Measurements from ENCODE around the gene USP35.
"Not testable (repeated sequence)": the region's sequence is repeated elsewhere in the genome, so short reads cannot be mapped to it uniquely, and the experiment has no call there.

USP35 gene

DNA sequence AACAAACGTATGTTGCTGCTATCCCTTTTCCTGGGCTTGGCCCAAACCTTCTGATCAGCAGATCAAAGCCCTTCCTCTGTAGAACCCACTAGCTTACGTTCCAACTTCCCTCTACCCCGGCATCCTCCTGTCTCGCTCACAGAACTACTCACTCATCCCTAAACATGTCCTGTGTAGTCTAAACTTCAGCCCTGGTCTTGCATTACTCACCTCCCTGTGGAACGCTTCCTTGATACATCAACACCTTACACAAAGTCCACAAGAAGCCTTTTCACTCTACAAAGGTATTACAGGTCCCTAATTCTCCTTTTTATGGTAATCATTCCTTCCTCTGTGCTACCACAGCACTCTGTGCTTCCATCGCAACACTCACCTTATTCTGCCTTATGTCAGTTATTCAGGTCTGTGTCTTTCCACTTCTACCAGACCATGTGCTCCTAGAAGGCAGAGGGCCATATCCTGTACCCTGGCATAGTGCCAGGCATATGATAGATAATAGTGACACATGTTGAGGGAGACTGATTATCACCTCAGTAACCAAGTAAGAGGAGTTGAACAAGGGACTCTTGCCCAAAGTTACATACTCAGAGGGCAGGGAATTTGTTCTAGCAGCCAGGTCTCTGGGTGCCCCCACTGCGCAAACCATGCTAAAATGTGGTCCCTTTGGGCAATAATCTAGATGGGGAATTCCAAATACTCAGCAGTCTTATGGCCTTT, 41.6 kb downstream of the USP35 start:
- no peak for DNase-seq (ENCODE audit: low read depth in 2 of 2)

DNA sequence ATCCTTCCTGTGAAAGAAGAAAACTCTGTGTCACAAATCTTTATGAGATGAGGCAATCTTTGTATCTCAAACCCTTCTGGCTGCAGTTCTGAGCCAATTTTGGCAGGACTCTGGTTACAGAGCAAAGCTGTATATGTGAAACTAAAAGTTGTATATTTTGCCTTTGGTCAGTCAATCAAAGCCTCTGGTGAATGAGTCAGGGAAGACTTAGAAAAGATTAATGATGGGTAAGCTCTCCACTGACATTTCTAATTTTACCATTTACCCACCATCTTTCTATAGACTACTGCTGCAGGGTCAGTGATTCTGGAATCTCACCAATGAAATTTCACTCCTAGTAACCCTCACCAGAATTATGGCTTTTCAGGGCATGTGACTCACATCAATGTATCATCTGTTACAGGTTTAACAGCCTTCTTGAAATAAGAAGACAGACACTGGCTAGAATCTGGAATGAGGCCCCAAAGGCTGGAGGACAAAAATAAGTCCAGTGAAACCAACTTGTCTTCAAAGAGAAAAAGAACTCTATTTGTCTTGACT, 43.3 kb downstream of the USP35 start:
- DNase-seq (ENCODE audit: low read depth in 2 of 2) = peak; percentile 61 to 71

DNA sequence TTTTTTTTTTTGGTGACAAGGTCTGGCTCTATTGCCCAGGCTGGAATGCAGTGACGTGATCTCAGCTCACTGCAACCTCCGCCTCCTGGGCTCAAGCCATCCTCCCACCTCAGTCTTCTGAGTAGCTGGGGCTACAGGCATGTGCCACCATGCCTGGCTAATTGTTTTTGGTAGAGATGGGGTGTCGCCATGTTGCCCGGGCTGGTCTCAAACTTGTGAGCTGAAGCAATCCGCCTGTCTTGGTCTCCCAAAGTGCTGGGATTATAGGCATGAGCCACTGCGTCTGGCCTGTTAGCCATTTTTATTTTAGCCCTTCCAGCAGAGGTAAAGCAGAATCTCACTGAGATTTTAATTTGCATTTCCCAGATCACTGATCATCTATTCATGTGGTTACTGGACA, 44.3 kb downstream of the USP35 start:
- DNase-seq (ENCODE audit: low read depth in 2 of 2) = not testable (repeated sequence)

DNA sequence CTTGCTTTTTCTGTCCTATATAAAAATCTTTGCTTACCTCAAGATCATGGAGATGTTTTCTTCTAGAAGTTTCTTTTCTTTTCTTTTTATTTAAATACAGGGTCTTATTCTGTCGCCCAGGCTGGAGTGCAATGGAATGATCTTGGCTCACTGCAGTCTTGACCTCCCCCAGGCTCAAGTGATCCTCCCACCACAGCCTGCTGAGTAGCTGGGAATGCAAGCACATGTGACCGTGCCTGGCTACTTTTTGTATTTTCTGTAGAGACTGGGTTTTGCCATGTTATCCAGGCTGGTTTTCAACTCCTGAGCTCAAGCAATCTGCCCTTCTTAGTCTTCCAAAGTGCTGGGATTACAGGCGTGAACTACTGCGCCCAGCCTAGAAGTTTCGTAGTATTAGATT, 45.3 kb downstream of the USP35 start:
- DNase-seq (ENCODE audit: low read depth in 2 of 2) = no peak

DNA sequence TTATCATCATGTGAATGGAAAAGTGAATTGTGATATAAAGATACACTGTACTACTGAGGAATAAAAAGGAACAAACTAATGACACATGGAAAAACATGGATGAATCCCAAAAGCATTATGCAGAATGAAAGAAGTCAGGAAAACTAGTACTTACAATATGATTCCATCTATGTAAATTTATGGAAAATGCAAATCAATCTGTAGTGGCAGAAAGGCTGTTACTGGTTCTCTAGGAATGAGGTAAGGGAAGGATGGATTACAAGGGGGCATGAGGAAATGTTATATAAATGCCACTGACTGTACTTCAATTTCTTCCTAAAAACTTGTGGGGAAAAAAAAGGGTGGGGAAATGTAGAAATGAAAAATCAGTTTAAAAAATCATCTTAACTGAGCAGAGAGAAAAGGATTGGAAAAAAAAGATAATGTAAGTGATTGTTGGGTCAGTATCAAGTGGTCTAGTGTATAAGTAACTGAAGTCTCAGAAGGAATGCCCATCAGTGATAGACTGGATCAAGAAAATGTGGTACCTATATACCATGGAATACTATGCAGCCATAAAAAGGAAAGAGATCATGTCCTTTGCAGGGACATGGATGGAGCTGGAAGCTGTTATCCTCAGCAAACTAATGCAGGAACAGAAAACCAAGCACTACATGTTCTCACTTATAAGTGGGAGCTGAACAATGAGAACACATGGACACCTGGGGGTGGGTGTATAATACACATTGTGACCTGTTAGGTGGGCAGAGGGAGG, 48.8 kb downstream of the USP35 start:
- no peak for DNase-seq (ENCODE audit: low read depth in 2 of 2)

DNA sequence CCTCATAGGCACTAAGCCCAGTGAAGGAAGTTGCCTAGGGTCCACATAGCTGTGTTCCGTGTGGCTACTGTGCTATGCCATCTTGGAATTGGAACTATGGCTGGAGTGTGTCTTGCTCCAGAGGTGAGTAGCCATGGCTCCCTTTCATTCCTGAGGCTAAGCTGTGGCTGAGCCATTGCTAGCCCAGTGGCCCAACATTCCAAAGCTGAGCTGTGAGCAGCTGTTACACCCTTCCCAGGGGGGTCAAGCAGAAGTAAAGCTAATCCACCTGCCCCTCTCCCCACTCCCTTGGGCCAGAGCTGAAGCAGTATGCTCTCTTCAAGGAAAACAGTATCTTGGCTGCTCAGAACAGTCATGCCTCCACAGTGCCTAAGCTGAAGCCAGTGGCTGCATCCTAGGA, 51.1 kb downstream of the USP35 start:
- no peak for DNase-seq (ENCODE audit: low read depth in 2 of 2)

DNA sequence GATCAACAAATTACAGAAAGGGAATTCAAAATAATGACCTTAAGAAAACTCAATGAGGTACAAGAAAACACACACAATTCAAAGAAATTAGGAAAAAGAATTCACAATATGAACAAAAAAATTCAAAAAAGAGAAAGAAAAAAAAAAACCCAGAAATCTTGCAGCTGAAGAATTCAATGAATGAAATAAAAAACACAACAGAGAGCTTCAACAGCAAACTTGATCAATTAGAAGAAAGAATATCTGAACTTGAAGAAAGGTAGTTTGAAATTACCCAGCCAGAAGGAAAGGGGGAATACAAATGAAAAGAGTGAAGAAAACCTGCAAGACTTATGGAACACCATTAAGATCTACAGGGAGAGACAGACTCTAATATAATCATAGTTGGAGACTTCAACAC, 52.8 kb downstream of the USP35 start:
- no peak for DNase-seq (ENCODE audit: low read depth in 2 of 2)

DNA sequence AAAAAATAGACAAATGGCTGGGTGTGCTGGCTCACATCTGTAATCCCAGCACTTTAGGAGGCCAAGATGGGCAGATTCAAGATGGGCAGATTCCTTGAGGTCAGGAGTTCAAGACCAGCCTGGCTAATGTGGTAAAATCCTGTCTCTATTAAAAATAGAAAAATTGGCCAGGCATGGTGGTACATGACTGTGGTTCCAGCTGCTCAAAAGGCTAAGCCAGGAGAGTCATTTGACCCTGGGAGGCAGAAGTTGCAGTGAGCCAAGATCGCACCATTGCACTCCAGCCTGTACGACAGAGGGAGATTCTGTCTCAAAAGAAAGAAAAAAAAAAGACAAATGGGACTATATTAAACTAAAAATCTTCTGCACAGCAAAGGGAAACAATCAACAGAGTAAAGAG, 55.4 kb downstream of the USP35 start:
- DNase-seq (ENCODE audit: low read depth in 2 of 2) = no peak

DNA sequence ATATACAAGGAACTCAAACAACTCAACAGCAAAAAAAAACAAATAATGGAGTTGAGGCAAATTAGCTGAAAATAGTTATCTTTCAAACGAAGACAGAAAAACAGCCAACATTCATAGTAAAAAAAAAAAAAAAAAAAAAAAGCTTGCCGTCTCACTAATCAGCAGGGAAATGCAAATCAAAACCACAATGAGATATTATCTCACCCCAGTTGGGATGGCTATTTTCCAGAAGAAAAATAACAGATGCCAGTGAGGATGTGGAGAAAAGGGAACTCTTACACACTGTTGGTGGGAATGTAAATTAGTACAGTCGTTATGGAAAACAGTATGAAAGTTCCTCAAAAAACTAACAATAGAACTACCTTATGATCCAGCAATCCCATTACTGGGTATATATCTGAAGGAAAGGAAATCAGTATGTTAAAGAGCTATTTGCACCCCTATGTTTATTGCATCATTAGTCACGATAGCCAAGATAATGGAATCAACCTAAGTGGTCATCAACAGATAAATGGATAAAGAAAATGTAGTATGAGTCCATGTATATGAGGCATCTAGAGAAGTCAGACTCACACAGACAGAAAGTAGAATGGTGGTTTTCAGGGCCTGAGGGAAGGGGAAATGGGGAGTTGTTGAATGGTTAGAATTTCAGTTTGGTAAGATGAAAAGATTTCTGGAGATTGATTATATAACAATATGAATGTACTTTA, 56.0 kb downstream of the USP35 start:
- peak in 1 of 2 experiments; percentile 25 for DNase-seq (ENCODE audit: low read depth in 2 of 2)

DNA sequence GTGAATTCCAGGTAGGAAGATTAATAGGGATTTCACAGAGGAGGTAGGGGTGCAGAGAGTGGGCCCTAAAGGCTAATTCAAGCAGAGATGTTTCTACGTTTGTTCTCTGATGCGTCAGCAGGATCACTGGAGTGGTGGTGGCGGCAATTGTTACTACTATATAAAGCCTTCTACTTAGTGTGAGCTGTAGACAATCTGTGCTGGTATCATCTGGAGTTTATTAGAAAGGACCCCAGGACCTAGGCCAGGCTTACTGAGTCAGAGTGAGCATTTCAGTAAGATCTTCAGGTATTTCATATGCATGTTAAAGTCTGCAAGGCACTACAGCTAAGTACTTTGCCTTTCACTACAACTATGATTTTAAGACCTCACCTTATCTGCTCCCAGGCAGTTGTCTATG, 59.5 kb downstream of the USP35 start:
- peak; percentile 60 to 74 for DNase-seq (ENCODE audit: low read depth in 2 of 2)

DNA sequence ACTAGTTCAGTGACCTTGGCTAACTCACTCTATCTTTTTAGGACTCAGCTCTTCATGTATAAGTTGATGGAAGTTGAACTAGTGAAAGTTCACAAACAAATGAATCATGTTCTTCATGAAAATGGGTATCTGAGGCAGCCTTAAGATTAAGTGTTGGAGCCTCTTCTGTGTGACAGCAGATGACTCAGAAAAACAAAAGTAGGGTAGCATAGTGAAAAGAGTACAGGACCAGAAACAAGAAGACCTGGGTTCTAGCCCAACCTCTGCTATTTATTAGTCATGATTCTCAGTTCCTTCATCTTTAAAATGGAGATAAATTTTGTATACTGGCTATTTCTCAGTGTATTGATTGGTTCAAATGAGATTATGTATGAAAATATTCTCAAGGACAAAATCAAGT, 60.2 kb downstream of the USP35 start:
- no peak for DNase-seq (ENCODE audit: low read depth in 2 of 2)

DNA sequence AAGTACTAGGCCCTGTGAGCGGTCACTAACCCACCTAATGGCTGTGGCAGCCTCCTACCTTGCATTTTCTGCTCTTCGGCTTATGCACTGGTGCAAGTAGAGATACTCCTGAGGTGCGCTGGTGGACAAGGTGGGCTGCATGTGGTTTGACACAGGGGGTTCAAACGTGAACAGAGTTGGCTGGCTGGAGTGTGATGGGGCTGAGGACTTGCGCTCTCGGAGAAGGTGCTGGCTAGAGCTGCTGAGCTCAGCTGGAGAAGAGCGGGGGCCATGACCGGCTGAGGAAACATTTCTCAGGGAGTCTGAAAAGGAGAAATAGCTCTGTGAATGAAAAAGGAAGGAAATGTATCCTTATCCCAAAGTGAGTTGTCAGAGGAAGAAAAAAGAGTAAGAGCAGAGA, 61.4 kb downstream of the USP35 start:
- DNase-seq (ENCODE audit: low read depth in 2 of 2) = no peak

DNA sequence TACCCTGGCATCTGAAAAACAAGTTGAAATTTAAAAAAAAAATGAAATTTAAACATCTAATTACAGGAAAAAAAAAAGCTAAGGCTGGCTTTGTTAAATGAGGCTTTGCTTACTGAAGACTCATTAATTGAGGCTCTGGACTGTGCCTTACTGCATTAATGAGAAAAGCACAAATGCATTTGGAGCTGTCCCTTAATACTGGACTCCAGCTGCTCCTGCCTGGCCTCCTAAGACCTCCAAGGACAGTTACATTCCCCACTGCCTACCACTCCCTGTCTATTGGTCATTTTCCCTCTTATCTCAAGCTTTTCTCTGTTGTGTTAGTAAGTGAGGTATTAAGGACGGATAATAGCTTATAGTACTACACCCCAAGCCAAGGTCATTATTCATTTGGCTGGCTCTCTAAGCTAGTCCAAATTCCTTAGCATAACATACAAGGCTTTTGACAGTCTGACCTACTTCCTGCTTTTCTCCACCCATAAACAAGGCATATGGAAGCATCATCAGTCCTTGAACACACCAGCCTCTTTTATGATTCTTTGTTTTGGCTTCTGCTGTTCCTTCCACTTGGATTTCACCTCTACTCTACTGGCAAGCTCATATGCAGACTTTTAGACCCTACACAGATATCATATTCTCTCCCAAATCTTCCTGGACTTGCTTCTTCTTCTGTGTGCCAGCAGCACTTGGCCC, 62.5 kb downstream of the USP35 start:
- no peak for DNase-seq (ENCODE audit: low read depth in 2 of 2)

DNA sequence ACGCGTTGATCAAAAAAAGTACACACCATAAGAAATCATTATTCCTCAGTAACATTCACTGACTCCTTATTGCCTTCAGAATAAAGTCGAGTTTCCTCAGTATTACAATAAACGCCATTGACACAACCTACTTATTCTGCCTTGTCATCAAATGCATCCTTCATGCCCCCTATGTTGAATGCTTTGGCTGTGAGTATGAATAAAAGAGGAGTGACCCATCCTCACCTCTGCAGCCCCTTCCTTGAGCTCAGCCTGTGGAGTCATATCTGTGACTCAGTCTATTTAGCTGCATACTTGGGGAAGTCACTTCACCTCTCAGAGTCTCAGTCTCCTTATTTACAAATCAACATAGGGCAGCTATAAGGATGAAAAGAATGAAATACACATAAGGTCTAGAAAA, 65.1 kb downstream of the USP35 start:
- no peak for DNase-seq (ENCODE audit: low read depth in 2 of 2)

DNA sequence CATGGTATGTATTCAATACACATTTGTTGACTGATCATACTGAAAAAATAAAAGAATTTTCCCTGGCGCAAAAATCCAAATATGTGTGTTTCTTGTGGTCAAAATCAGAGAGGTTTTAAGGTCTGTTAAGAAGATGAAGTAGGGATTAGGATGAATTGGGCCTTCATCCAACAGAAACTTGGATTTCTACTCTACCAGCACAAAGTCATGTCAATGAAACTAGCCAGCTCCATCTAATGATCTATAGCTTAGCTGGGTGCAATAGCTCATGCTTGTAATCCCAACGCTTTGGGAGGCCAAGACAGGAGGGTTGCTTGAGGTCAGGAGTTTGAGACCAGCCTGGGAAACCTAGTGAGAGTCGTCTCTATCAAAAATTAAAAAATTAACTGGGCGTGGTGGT, 65.5 kb downstream of the USP35 start:
- DNase-seq (ENCODE audit: low read depth in 2 of 2) = no peak

DNA sequence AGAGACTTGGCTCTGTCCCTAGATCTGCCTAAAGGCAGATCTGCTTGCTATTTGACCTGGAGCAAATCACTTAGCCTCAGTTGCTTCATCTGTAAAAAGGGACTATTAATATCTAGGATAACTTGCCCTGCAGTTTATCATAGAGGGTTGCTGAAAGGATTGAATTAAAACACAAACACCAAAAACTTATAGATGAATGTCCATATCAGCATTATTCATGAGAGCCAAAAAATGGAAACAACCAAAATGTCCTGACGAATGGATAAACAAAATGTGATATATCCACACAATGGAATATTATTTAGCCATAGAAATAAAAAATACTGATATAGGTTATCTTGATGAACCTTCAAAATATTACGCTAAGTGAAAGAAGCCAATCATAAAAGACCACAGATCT, 67.2 kb downstream of the USP35 start:
- DNase-seq (ENCODE audit: low read depth in 2 of 2) = no peak

DNA sequence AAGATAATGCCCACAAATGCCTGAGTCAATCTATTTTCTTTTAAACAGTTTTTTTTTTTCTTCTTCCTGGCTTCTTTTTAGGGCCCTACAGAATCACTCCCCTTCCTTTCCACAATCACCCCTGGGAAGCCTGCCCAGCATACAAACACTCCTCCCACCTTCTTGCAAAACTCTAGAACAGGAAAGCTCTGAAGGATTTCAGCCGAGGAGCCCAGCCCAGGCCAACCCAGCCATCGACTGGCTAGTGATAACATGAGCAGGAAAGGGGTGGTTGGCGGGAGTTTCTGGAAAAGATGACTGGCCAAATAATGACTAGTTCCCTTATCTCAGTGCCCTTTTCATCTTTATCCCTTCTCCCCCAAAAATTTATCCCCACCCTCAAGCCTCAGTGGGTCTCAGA, 68.2 kb downstream of the USP35 start:
- peak; percentile 50 to 56 for DNase-seq (ENCODE audit: low read depth in 2 of 2)

DNA sequence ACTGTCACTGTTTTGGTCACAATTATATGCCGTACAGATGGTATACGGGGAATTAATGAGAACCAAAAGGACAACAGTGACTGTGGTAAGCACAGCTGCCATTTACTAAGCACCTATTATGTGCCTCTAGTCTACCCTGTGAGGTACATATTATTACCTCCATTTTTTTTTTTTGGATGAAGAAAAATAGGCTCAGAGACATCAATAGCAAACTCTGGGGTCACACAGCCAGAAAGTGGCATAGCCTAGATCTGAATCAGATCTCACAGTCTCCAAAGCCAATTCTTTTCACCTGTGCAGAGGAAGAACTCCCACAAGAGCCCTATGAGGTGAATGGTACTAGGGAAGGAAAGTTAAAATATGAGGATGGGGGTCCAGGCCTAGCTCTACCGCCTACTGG, 68.9 kb downstream of the USP35 start:
- no peak for DNase-seq (ENCODE audit: low read depth in 2 of 2)

DNA sequence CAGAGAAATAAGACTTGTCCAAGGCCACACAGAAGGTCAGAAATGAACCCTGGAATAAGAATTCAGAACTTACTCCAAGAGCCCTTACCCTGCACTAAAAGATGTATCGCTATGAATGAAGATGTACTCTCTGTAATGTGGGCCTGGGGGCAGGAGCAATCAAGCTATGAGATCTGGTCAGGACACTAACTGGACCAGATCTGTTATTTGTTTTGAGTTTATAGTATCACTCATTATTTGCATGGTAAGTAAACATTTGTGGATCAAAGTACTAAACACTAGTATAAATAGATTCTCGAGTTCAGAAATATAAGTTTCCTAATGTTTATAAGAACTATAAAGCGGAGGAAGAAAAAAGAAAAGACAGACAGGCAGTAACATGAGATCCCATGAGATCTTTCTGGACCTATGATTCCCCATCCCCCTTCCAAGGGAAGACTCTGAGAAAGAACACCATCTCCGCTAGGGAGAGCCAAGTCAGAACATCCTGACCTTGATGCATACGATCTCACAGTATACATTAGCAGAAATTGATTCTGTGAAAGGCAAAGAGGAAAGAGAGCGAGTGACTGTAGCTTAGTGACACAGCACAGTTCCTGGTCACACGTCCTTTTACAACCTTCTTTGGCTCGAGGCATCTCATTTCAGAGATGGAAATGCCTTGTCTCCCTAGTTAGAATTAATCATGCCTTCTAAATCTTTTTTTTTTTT, 71.2 kb downstream of the USP35 start:
- no peak for DNase-seq (ENCODE audit: low read depth in 2 of 2)

DNA sequence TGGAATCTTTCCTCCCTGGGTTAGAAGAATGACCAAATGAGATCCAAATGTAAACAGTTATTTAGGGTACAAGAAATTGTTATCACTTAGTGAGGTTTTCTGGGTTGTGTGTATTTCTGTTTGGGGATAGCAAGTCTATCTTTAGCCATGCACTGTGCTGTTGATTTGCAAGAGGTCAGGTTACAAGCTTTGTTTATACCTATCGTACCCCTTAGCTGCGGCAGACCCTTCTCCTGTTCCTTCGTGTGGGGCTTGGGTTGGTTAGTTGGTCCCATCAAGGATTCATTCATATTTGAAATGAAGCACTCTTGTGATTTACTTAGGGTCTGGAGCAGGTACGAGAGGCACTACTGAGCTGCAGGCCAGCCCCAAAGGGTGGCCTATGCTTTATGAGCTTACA, 72.6 kb downstream of the USP35 start:
- DNase-seq (ENCODE audit: low read depth in 2 of 2) = no peak

DNA sequence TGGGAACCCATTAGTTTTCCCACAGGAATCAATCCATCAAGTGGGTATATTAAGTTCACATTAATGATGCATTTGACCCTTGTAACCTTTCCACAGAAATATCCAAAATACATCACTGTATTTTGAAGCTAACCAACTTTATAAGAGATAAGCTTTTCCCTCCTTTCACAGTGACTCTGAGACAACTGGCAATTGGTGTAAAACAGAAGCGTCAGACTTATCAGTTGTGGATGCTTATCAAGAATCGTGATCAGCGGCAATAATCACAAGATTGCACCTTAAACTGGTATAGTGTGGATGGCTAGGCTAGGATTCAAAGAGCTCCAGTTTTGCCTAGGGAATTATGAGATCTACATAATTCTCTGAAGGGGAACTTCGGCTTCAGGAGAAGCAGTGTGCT, 73.1 kb downstream of the USP35 start:
- no peak for DNase-seq (ENCODE audit: low read depth in 2 of 2)

All from fibroblast of skin of left biceps (primary cell).